Measurements from ENCODE around the gene NUP62.

GRCh38 chr19:49861107-49861506 lies 68.2 kb downstream of the NUP62 start:
- TF ChIP-seq CTCF (IDR thresholded peaks at IDR 0.05): no peak
- TF ChIP-seq POLR2A (IDR thresholded peaks at IDR 0.05): no peak
